Measurements from ENCODE around the gene MAST4. TPM values are rescaled to one million over a fixed set of nuclear protein-coding genes. Genes with fewer than 3 reads are reported as not detected.
A peak's percentile ranks its signal among the peaks of the same experiment; 100 is the strongest.

The MAST4 gene
- total and polyA plus RNA-seq, 5 donors, result 18.9 to 71.5 (median 52.4) TPM

DNA sequence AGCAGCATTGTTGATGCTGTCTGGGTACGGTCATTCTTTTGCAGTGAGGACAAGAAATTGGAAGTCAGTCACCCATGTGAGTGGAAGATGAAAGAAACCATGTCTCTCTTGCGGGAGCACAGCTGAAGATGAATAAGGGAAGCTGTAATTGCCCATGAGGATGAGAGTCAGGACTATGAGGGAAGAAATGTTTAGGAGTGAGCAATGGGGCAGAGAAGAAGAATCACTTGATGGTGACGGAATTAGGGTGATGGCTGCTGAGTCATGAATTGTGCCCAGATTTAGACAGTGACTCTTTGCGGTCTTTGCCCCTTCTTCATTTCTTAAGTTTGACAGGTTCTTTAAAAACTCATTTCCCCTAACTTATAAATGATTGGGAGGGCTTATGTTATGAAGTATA is 183.3 kb downstream of the MAST4 start:
- no peak overlapping the region for H3K27ac ChIP-seq (ENCODE audit: low read length)
- H3K9me3 ChIP-seq (ENCODE audit: control insufficient read depth, low read length), result no peaks in the 10 kb centered on the region
- ATAC-seq (no peak), DNase-seq (no peak)
- H3K4me3 ChIP-seq (ENCODE audit: low read length), result no peak overlapping the region
- WGBS, result 96% methylated on average over 4 of the region's 4 CpGs
- no peaks in the 10 kb centered on the region for H3K27me3 ChIP-seq (ENCODE audit: control insufficient read depth, insufficient read depth)
- no peaks in the 10 kb centered on the region for H3K4me1 ChIP-seq (ENCODE audit: control insufficient read depth, insufficient read depth, low read length)
- intact Hi-C loops (cut with DNase I), result loop anchor here in 1 of 4 donors (10.0 kb wide), 1 partner anchor 605 kb away; no protein-coding TSS in a partner anchor

DNA sequence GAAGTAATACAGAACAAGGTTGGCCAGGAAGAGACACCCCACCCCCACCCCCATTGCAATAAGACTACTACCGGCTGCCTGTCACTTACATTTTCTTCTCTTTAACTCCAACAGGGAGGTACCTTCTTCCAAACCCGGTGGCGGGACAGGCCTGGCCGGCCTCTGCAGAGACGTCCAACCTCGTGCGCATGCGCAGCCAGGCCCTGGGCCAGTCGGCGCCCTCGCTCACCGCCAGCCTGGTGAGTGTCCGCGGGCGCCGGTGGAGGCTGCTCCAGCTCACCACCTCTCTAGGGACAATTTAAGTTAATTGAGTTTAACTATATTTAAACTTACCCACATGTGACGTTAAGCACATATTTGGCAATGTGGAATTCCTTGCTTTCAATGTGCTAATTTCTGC is 192.4 kb downstream of the MAST4 start:
- DNase-seq (no peak), ATAC-seq (peak in 1 of 2 donors; percentile 25)
- no peaks in the 10 kb centered on the region for H3K27me3 ChIP-seq (ENCODE audit: control insufficient read depth, insufficient read depth)
- no peak overlapping the region for H3K27ac ChIP-seq (ENCODE audit: low read length)
- H3K9me3 ChIP-seq (ENCODE audit: control insufficient read depth, low read length), result no peaks in the 10 kb centered on the region
- no peak overlapping the region for H3K4me3 ChIP-seq (ENCODE audit: low read length)
- intact Hi-C loops (cut with DNase I), result no loop called here
- WGBS, result 89% methylated on average over 17 of the region's 17 CpGs
- no peaks in the 10 kb centered on the region for H3K4me1 ChIP-seq (ENCODE audit: control insufficient read depth, insufficient read depth, low read length)

DNA sequence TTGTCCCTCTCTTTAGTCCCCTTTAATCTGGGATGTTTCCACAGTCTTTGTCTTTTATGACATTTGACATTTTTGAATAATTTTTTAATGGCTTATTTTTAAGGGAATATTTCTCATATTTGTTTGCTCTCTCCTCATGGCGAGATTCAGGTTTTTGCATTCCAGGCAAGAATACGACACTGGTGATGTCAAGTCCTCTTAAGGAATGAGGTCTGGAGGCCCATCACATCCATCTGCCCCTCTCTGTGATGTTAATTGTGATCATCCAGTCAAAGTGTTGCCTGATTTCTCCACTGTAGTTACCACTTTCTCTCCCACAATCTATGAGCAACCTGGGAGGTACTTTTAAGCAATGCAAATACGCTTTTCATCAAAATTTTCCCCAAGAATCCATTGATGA is 193.2 kb downstream of the MAST4 start:
- DNase-seq, result no peak

DNA sequence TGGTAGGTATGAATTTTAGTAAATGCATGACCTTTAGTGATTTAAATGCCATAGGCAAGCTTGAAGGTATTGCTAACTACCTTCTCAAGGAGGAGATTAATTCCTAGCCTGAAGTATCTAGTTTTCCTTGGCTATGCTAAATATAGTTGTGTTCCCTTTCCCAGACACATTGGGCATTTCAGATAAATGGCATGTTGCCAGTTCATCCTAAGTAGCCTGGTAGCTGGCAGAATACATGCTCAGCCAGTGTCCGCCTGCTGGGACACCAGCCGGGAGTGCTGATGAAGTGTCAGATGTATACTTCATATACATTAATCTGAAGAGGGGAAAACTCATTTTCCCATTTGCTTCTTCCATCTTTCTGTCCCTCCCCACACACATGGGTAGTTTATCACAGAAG is 196.9 kb downstream of the MAST4 start:
- no peak for DNase-seq
- ATAC-seq, result peak; percentile 28 to 40
- Histone ChIP-seq H3K4me3 (ENCODE audit: low read length) (no peak overlapping the region), H3K4me1 (ENCODE audit: control insufficient read depth, insufficient read depth, low read length) (no peaks in the 10 kb centered on the region), H3K27ac (ENCODE audit: low read length) (no peak overlapping the region), H3K9me3 (ENCODE audit: control insufficient read depth, low read length) (no peaks in the 10 kb centered on the region), H3K27me3 (ENCODE audit: control insufficient read depth, insufficient read depth) (no peaks in the 10 kb centered on the region)
- intact Hi-C loops (cut with DNase I), result no loop called here
- 61% methylated on average over 2 of the region's 2 CpGs for WGBS

More for the DNA sequence above, 193.2 kb downstream of the MAST4 start:
- no peak overlapping the region for H3K27ac ChIP-seq (ENCODE audit: low read length)
- H3K27me3 ChIP-seq (ENCODE audit: control insufficient read depth, insufficient read depth), result no peaks in the 10 kb centered on the region
- no peak for ATAC-seq
- H3K4me1 ChIP-seq (ENCODE audit: control insufficient read depth, insufficient read depth, low read length), result no peaks in the 10 kb centered on the region
- H3K9me3 ChIP-seq (ENCODE audit: control insufficient read depth, low read length), result no peaks in the 10 kb centered on the region
- H3K4me3 ChIP-seq (ENCODE audit: low read length), result no peak overlapping the region
- 97% methylated on average over 3 of the region's 3 CpGs for WGBS
- intact Hi-C loops (cut with DNase I), result no loop called here

DNA sequence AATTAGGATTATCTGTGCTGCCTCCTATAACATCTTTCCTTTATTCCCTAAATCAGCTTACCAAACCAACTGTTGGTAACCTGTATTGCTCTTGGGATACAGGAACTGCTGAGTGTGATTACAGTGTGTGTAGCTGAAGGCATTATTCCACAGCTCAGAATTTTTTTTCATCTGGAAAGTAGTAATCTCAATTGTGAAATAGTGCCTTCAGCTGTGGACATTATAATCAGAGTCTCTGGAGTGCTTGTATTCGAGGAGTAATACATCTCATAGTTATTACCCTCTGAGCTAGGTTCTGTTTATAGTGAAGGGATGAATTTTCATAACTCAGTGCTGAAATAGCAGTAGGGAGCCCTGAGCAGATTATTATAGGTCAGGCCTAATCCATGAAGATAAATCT is 199.5 kb downstream of the MAST4 start:
- no peak overlapping the region for H3K27ac ChIP-seq (ENCODE audit: low read length)
- no peaks in the 10 kb centered on the region for H3K4me1 ChIP-seq (ENCODE audit: control insufficient read depth, insufficient read depth, low read length)
- no peak overlapping the region for H3K4me3 ChIP-seq (ENCODE audit: low read length)
- no peaks in the 10 kb centered on the region for H3K9me3 ChIP-seq (ENCODE audit: control insufficient read depth, low read length)
- intact Hi-C loops (cut with DNase I), result no loop called here
- WGBS, result 51% methylated on average over 1 of the region's 1 CpG
- H3K27me3 ChIP-seq (ENCODE audit: control insufficient read depth, insufficient read depth), result no peaks in the 10 kb centered on the region
- DNase-seq, result no peak
- no peak for ATAC-seq

DNA sequence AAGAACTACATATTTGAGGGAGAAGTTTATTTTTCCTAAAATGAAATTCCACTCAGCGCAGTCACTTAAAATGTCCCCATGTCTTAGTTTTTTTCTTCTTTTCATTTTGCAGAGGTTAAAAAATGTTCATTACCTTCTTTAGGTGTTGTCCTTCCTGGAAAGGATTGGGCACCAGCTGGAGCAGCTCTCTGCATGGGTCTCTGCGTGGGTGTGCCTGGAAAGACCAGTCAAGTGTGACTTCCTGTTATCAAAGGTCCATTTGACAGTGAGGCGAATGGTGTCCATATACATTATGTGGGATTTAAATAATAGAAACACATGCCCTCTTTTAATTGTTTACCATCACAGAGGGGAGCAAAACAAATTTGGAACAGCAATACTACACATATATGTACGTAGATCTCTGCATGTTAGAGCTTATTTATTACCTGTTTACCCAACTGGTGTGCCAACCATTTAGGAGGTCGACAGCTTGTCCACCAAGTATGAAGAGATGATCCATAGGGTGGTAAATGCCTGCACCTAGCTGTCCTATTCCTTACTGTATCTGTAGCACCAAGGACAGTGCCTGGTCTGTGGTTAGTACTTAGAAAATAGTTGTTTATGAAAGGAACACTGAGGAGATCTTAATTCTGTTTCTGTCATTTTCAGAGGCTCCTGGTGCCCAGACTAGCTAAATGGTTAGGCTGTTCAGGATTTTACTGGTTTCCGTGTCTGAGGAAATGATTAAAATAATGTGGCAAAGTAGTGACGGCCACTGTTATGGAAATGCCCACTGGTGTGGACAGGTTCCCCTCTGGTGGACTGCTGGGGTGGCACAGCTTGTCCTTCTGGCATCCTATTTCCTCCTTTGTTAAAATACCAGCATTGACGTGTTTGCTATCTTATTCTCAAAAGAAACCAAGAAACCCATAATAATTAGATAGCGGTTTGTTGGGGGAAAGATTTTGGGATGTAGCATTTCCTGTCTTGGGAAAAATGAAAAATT is 200.4 kb downstream of the MAST4 start:
- Histone ChIP-seq H3K4me3 (ENCODE audit: low read length) (no peak overlapping the region), H3K27ac (ENCODE audit: low read length) (no peak overlapping the region), H3K9me3 (ENCODE audit: control insufficient read depth, low read length) (no peaks in the 10 kb centered on the region), H3K4me1 (ENCODE audit: control insufficient read depth, insufficient read depth, low read length) (no peaks in the 10 kb centered on the region), H3K27me3 (ENCODE audit: control insufficient read depth, insufficient read depth) (no peaks in the 10 kb centered on the region)
- WGBS, result 73% methylated on average over 9 of the region's 9 CpGs
- DNase-seq (no peak), ATAC-seq (peak; percentile 16 to 44)
- intact Hi-C loops (cut with DNase I), result no loop called here

DNA sequence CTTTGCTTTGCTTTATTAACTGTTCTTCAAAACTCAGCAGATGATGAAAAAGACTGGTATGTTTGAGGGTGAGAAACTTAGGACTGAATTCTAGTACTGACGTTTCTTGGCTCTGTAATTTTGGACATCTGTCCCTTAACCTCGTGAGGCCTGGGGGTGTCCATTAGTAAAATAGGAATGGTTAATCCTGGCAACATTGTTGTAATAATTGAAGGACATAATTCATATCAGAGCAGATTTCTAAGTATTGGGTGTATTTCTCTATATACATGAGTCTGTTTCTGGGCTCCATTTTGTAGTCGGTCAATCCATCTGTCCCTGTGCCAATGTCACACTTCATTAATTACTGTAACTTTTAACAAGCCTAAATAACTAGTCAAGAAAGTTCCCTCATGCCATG is 206.7 kb downstream of the MAST4 start:
- Histone ChIP-seq H3K9me3 (ENCODE audit: control insufficient read depth, low read length) (no peaks in the 10 kb centered on the region), H3K27ac (ENCODE audit: low read length) (no peak overlapping the region), H3K4me1 (ENCODE audit: control insufficient read depth, insufficient read depth, low read length) (peaks cover 4% of the 10 kb centered on the region), H3K27me3 (ENCODE audit: control insufficient read depth, insufficient read depth) (no peaks in the 10 kb centered on the region), H3K4me3 (ENCODE audit: low read length) (no peak overlapping the region)
- 64% methylated on average over 3 of the region's 3 CpGs for WGBS
- intact Hi-C loops (cut with DNase I), result no loop called here
- no peak for ATAC-seq
- DNase-seq, result no peak

DNA sequence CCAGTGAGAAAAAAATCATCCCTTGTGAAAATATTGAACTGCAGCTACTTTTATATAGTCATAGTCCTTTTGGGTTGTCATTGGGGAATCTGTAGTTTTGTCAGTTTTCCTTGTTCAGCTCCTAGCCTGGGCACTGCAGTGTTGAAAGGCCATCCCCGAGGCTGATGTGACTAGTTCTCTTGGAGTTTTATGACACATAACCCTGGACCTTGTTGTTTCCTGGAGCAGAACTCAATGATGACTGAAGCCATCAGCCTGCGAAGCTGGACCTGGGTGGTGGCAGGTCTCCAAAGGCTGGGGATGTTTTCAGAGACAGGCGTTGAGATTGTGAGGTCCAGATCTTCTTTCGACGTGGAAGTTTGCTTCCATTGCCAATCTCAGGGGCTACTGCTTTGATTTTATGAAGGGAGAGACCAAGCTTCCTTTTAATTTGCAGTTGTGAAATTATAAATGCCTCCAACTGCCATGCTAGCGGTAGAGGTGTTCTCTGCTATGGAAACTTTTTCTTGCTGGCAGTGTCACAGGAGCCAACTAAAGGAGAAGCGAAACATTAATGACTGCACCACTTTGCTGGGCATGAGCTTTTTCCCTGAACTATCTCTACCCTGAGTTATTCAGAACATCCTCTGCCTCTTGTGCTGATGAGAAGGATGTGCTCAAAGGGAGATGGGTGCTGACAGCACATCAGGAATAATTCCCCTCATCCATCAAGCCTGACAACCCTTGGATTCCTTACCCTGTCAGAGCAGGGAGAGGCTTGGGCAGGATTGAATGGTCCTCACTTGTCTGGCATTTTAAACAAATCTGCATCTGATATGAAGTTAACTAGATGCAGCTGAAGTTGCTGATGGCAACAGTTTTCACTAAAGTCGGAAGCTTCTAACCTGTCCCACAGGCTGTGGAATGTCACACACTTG is 209.6 kb downstream of the MAST4 start:
- Histone ChIP-seq H3K27ac (ENCODE audit: low read length) (no peak overlapping the region), H3K4me1 (ENCODE audit: control insufficient read depth, insufficient read depth, low read length) (peaks cover 4% of the 10 kb centered on the region), H3K27me3 (ENCODE audit: control insufficient read depth, insufficient read depth) (no peaks in the 10 kb centered on the region), H3K9me3 (ENCODE audit: control insufficient read depth, low read length) (no peaks in the 10 kb centered on the region), H3K4me3 (ENCODE audit: low read length) (no peak overlapping the region)
- WGBS, result 65% methylated on average over 8 of the region's 8 CpGs
- intact Hi-C loops (cut with DNase I), result no loop called here
- DNase-seq, result peak in 1 of 3 donors; percentile 15
- no peak for ATAC-seq

DNA sequence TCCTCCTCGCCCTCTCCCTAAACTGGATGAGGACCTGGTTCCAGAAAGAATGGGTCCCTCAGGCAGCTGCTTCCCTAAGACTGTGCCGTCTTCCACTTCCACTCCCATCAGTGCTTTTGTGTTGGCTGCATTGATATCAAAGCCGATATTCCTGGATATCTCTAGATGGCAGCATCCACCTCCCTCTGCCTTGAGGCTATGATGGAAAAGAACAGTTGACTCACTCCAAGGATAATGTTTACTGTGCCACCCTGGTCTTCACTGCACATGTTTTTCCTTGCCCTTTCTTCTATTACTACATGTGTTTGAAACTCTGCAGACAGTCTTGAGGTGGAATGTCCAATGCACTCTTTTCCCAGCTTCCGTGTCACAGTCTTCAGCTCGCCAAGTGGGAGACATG is 211.6 kb downstream of the MAST4 start:
- ATAC-seq (peak; percentile 66 to 74), DNase-seq (no peak)
- Histone ChIP-seq H3K27ac (ENCODE audit: low read length) (no peak overlapping the region), H3K27me3 (ENCODE audit: control insufficient read depth, insufficient read depth) (no peaks in the 10 kb centered on the region), H3K4me1 (ENCODE audit: control insufficient read depth, insufficient read depth, low read length) (peaks cover 4% of the 10 kb centered on the region), H3K4me3 (ENCODE audit: low read length) (no peak overlapping the region), H3K9me3 (ENCODE audit: control insufficient read depth, low read length) (no peaks in the 10 kb centered on the region)
- 55% methylated on average over 5 of the region's 5 CpGs for WGBS
- intact Hi-C loops (cut with DNase I), result no loop called here

DNA sequence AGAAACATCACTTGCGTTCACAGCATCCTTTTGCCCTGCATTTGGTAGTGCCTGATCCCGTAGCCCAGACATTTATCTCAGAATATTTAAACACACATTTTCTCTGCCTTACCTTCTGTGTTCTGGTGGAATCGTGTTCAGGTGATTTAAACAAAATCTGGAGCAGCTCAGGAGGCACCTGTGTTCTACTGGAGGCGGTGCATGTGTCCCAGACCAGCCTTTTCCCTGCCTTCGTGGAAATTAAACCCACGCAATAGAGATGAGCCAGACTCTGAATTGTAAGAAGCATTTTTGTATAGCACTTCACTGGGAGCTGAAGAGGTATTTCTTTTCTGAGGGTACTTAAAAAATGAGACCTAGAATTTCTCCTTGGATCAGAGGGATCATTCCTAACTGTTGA is 212.5 kb downstream of the MAST4 start:
- H3K4me1 ChIP-seq (ENCODE audit: control insufficient read depth, insufficient read depth, low read length), result peaks cover 4% of the 10 kb centered on the region
- intact Hi-C loops (cut with DNase I), result no loop called here
- 86% methylated on average over 6 of the region's 6 CpGs for WGBS
- H3K4me3 ChIP-seq (ENCODE audit: low read length), result no peak overlapping the region
- ATAC-seq, result no peak
- H3K27ac ChIP-seq (ENCODE audit: low read length), result no peak overlapping the region
- no peaks in the 10 kb centered on the region for H3K9me3 ChIP-seq (ENCODE audit: control insufficient read depth, low read length)
- no peaks in the 10 kb centered on the region for H3K27me3 ChIP-seq (ENCODE audit: control insufficient read depth, insufficient read depth)
- DNase-seq, result no peak

DNA sequence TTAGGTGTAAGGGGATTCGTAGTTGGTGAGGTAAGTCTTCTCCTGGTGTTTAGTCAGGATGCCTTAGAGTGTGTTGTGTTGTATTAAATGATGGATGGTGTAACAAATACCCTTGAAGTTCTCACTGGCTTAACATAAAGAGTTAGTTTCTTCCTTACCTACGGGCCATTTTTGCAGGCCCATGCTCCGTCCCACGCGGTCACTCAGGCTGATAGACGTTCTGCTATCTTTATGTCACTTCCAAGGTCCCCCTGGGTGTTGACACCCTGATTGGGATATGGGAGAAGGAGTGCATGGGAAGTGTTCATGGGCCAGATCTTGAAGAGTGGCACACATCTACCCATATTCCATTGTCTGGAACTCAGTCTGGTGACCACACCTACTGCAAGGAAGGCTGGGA is 214.0 kb downstream of the MAST4 start:
- WGBS, result 77% methylated on average over 6 of the region's 6 CpGs
- H3K27me3 ChIP-seq (ENCODE audit: control insufficient read depth, insufficient read depth), result no peaks in the 10 kb centered on the region
- H3K27ac ChIP-seq (ENCODE audit: low read length), result no peak overlapping the region
- H3K9me3 ChIP-seq (ENCODE audit: control insufficient read depth, low read length), result no peaks in the 10 kb centered on the region
- H3K4me3 ChIP-seq (ENCODE audit: low read length), result no peak overlapping the region
- no peak for DNase-seq
- peaks cover 4% of the 10 kb centered on the region for H3K4me1 ChIP-seq (ENCODE audit: control insufficient read depth, insufficient read depth, low read length)
- intact Hi-C loops (cut with DNase I), result loop anchor here in 3 of 4 donors (5.0 to 10.0 kb wide), 4 partner anchors 52 to 395 kb away; no protein-coding TSS in a partner anchor
- ATAC-seq, result no peak

Measured in right cardiac atrium (tissue), 5 donors.